Stimulated activated CD8-positive, alpha-beta memory T cell treated with anti-CD3 and anti-CD28 coated beads, Interleukin-4, amount 100 ng/mL, for 1 hour (primary cell): ENCODE measurements around the gene LHFPL5.

ENCODE experiments used
- DNase-seq, 2 donors: peaks; one replicate each; pipeline ENCODE4 v3.0.0-alpha.2; 2020; ENCODE audit warnings: low read depth in 2 of 2, low spot score in 1 of 2

LHFPL5 gene

GRCh38 chr6:35852994-35853393 lies 47.8 kb downstream of the LHFPL5 start:
- no peak for DNase-seq

GRCh38 chr6:35856250-35856649 lies 51.1 kb downstream of the LHFPL5 start:
- no peak for DNase-seq

DNA sequence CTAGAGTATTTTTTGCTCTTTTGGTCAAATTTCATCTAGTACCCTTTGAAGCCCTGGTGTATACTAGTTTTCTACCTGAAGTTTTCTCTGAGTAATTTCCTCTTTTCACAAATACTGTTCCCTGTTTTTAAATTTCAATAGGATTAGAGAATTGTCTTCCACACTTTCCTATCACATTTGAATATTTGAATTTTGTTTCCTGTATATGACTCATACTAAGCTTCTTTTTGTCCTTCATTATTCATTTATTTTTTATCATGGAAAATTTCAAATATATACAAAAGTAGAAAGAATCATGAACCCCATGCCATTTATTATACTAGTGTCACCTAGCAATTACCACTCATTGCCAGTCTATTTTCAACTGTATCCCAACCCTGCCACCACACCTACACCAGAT lies 52.7 kb downstream of the LHFPL5 start:
- no peak for DNase-seq

- DNase-seq: no peak
Measured at GRCh38 chr6:35859367-35859766, 54.2 kb downstream of the LHFPL5 start.
